IMR-90 (cell line): ENCODE data around the gene PCDHGA5. TPM values are rescaled to one million over a fixed set of nuclear protein-coding genes. Genes with fewer than 3 reads are reported as not detected.

Experiments used
- ATAC-seq: fragments of 200-7000 bp; cut with Tn5 transposase; 2 replicates; pipeline ENCODE4 v1.9.1; 2020; ENCODE audit warnings: low read depth, mild to moderate bottlenecking, moderate library complexity
- BruUV-seq: library from RNA; stranded (reverse); fragments of 400-500 nt; replicated peaks from 2 replicates; lab custom pipeline; 2021; lab: Mats Ljungman, UMichigan
- CTCF ChIA-PET: fragments of 300-600 bp; formaldehyde crosslinking; extraction: SDS; loops from one replicate; lab custom pipeline; 2021; ENCODE audit warnings: antibody characterized with exemption; lab: Yijun Ruan, JAX
- POLR2A ChIA-PET: fragments of 300-600 bp; sonication (Branson Sonifier 250); formaldehyde crosslinking; loops from one replicate; lab custom pipeline; 2022; ENCODE audit warnings: antibody characterized with exemption; ENCODE audit not compliant: unreplicated experiment; lab: Charles Lee
- DNase-seq: peaks from one replicate; pipeline ENCODE4 v3.0.0; 2013
- H2AFZ ChIP-seq: replicated peaks from 2 replicates; pipeline ENCODE3; 2013; ENCODE audit warnings: low read length, mild to moderate bottlenecking; ENCODE audit not compliant: poor library complexity
- H2AK5ac ChIP-seq: 2 replicates; pipeline ENCODE4 v1.6.1; 2013; ENCODE audit warnings: low read depth, low read length, inconsistent platforms
- H2AK9ac ChIP-seq: replicated peaks from 2 replicates; pipeline ENCODE3; 2013; ENCODE audit warnings: mild to moderate bottlenecking, low read depth, low read length, moderate library complexity; ENCODE audit not compliant: poor library complexity
- H2BK120ac ChIP-seq: 2 replicates; pipeline ENCODE4 v1.6.1; 2013; ENCODE audit warnings: low read depth, low read length, inconsistent platforms
- H2BK15ac ChIP-seq: 3 replicates; pipeline ENCODE4 v1.6.1; 2013; ENCODE audit warnings: low read depth, low read length, inconsistent platforms
- H2BK20ac ChIP-seq: 2 replicates; pipeline ENCODE4 v1.6.1; 2013; ENCODE audit warnings: low read depth, mild to moderate bottlenecking, inconsistent platforms, low read length, moderate library complexity
- H2BK5ac ChIP-seq: 2 replicates; pipeline ENCODE4 v1.6.1; 2013; ENCODE audit warnings: mild to moderate bottlenecking, low read depth, low read length, inconsistent platforms; ENCODE audit not compliant: poor library complexity, severe bottlenecking
- H3K14ac ChIP-seq: replicated peaks from 2 replicates; pipeline ENCODE4 v1.6.1; 2013; ENCODE audit warnings: low read depth, low read length, inconsistent platforms
- H3K18ac ChIP-seq: 2 replicates; pipeline ENCODE4 v1.6.1; 2013; ENCODE audit warnings: low read depth, low read length, control low read depth
- H3K23ac ChIP-seq: 2 replicates; pipeline ENCODE4 v1.6.1; 2013; ENCODE audit warnings: low read depth, low read length, inconsistent platforms
- H3K27ac ChIP-seq: 2 replicates; pipeline ENCODE4 v1.5.1; 2013; ENCODE audit warnings: mild to moderate bottlenecking, control low read depth, low read length; ENCODE audit not compliant: insufficient read depth
- H3K27me3 ChIP-seq: 2 replicates; pipeline ENCODE4 v1.6.1; 2013; ENCODE audit warnings: low read length; ENCODE audit not compliant: control insufficient read depth, insufficient read depth
- H3K36me3 ChIP-seq: 2 replicates; pipeline ENCODE4 v1.6.1; 2013; ENCODE audit warnings: low read length, mixed read lengths; ENCODE audit not compliant: control insufficient read depth, insufficient read depth
- H3K4ac ChIP-seq: 2 replicates; pipeline ENCODE4 v1.6.1; 2013; ENCODE audit warnings: low read depth, low read length, inconsistent platforms
- H3K4me1 ChIP-seq: 2 replicates; pipeline ENCODE4 v1.6.1; 2013; ENCODE audit warnings: low read length, mixed read lengths; ENCODE audit not compliant: control insufficient read depth, insufficient read depth
- H3K4me2 ChIP-seq: 2 replicates; pipeline ENCODE4 v1.6.1; 2013; ENCODE audit warnings: low read depth, mild to moderate bottlenecking, control low read depth, low read length, moderate library complexity
- H3K4me3 ChIP-seq: 2 replicates; pipeline ENCODE4 v1.5.1; 2013; ENCODE audit warnings: low read depth, mild to moderate bottlenecking, control low read depth, low read length, moderate library complexity; ENCODE audit not compliant: insufficient read depth
- H3K56ac ChIP-seq: 2 replicates; pipeline ENCODE4 v1.6.1; 2013; ENCODE audit warnings: low read length, inconsistent platforms; ENCODE audit not compliant: insufficient read depth; ENCODE audit errors: extremely low read depth
- H3K79me1 ChIP-seq, 2 experiments: 2 replicates each; pipeline ENCODE4 v1.6.1; 2013; ENCODE audit warnings: low read length in 2 of 2, inconsistent platforms in 1 of 2, low read depth in 1 of 2
- H3K9ac ChIP-seq: 2 replicates; pipeline ENCODE4 v1.6.1; 2013; ENCODE audit warnings: low read depth, low read length, control low read depth
- H3K9me1 ChIP-seq: 2 replicates; pipeline ENCODE4 v1.6.1; 2013; ENCODE audit warnings: low read length, inconsistent platforms; ENCODE audit not compliant: insufficient read depth
- H3K9me3 ChIP-seq: 2 replicates; pipeline ENCODE4 v1.6.1; 2013; ENCODE audit warnings: low read length; ENCODE audit not compliant: control insufficient read depth, insufficient read depth
- H4K20me1 ChIP-seq: 2 replicates; pipeline ENCODE4 v1.6.1; 2013; ENCODE audit warnings: low read length, inconsistent platforms; ENCODE audit not compliant: insufficient read depth
- H4K5ac ChIP-seq: 2 replicates; pipeline ENCODE4 v1.6.1; 2013; ENCODE audit warnings: mild to moderate bottlenecking, low read depth, low read length, control low read depth
- H4K8ac ChIP-seq, 2 experiments: 2 replicates each; pipeline ENCODE4 v1.6.1; 2013; ENCODE audit warnings: low read depth in 2 of 2, low read length in 2 of 2, control low read depth in 1 of 2, inconsistent platforms in 1 of 2
- H4K91ac ChIP-seq: 2 replicates; pipeline ENCODE4 v1.6.1; 2013; ENCODE audit warnings: low read depth, low read length, inconsistent platforms; ENCODE audit not compliant: insufficient read depth
- CTCF ChIP-seq: conservative IDR thresholded peaks from 2 replicates; pipeline ENCODE4 v1.5.1; 2012; ENCODE audit warnings: mild to moderate bottlenecking, low read depth, low read length, improper control_type of control experiment
- ELK1 ChIP-seq: fragments of 150-350 bp; IDR thresholded peaks from 2 replicates; pipeline ENCODE4 v1.6.1; 2016; ENCODE audit warnings: low read depth, mild to moderate bottlenecking, low read length, moderate library complexity, borderline replicate concordance
- MXI1 ChIP-seq: IDR thresholded peaks from 2 replicates; pipeline ENCODE4 v1.6.1; 2012; ENCODE audit warnings: low read depth, mild to moderate bottlenecking, low read length, moderate library complexity, borderline replicate concordance
- RAD21 ChIP-seq: IDR thresholded peaks from 2 replicates; pipeline ENCODE4 v1.6.1; 2012; ENCODE audit warnings: low read length, improper control_type of control experiment
- RFX5 ChIP-seq: IDR thresholded peaks from 2 replicates; pipeline ENCODE4 v1.8.0; 2012; ENCODE audit warnings: low read depth, mild to moderate bottlenecking, low read length, moderate library complexity
- WGBS, 2 experiments: methylation state at CpG; one replicate each; pipeline versions ENCODE4 v1.1.5 to v1.1.7; 2013; ENCODE audit warnings: missing lambda C conversion rate in 2 of 2; ENCODE audit not compliant: insufficient read length in 1 of 2; ENCODE audit errors: extremely low coverage in 2 of 2; 5-methylcytosine and 5-hydroxymethylcytosine counted together
- dilution Hi-C: fragments of 300-500 bp; cut with HindIII; formaldehyde crosslinking; loops from one replicate; pipeline ENCODE4 v1.14.3; 2018; ENCODE audit warnings: low sequenced_read_pairs; ENCODE audit not compliant: unreplicated experiment
- in situ Hi-C: fragments of 300-500 bp; cut with MboI; formaldehyde crosslinking; loops from 3 replicates; pipeline ENCODE4 v1.14.3; 2019; ENCODE audit warnings: low sequenced_read_pairs, inconsistent platforms, mixed read lengths
- intact Hi-C: fragments of 100-400 bp; cut with micrococcal nuclease; formaldehyde crosslinking; loops from 2 replicates; pipeline ENCODE4 v1.10.0; 2022
- polyA plus RNA-seq, 3 experiments: library from polyadenylated mRNA; depleted of rRNA; stranded (reverse); fragments of >200 nt; gene quantifications; 2 replicates each; pipeline ENCODE4 v1.2.3, GENCODE V29; 2012; ENCODE audit warnings: low replicate concordance in 1 of 3
- total RNA-seq: library from RNA; depleted of rRNA; stranded (reverse); fragments of >200 nt; gene quantifications from 2 replicates; pipeline ENCODE4 v1.2.3, GENCODE V29; 2012
- TF ChIP-seq, protein P1 (sequence below): fragments of 150-350 bp; IDR thresholded peaks from 2 replicates; pipeline ENCODE4 v1.6.1; 2017; ENCODE audit warnings: mild to moderate bottlenecking, antibody characterized with exemption, low read length, low read depth

The PCDHGA5 gene
- total and polyA plus RNA-seq, 2 of the 4 experiments (the other 2 are of a cell fraction), result 1.3 to 2.0 TPM

- no peak for TF ChIP-seq MXI1
Observed at GRCh38 chr5:141389153-141390042, 25.4 kb downstream of the PCDHGA5 start (continued).

GRCh38 chr5:141392429-141393198 lies 28.7 kb downstream of the PCDHGA5 start, which contains the start of gene PCDHGA8:
Gene PCDHGA8, plus strand, starts transcription at chr5:141392633. Its CDS starts 181 bp downstream, at chr5:141392814.
- H3K79me1 ChIP-seq, result peaks cover 7% of the 10 kb centered on the region in 2 experiments; a peak in 3 of 4 replicates
- no peak within 1 kb of the TSS for H3K14ac ChIP-seq
- H3K4me2 ChIP-seq, result no peak within 1 kb of the TSS; the same call in 1 of the 2 replicates
- H3K9me3 ChIP-seq, result peaks cover 51% of the 10 kb centered on the region
- H4K5ac ChIP-seq, result no peak within 1 kb of the TSS
- H3K4me3 ChIP-seq, result no peak within 1 kb of the TSS; the same call in 1 of the 2 replicates
- no peak for ATAC-seq
- WGBS, 2 experiments, result 33% methylated on average over 9 of the region's 38 CpGs; no CpG with 5 or more reads in 1 of the 2 experiments
- no peak within 1 kb of the TSS for H3K56ac ChIP-seq
- no peak within 1 kb of the TSS for H4K91ac ChIP-seq
- no peak within 1 kb of the TSS for H2BK5ac ChIP-seq
- no peak within 1 kb of the TSS for H3K4ac ChIP-seq
- ChIA-PET POLR2A (no interaction called here), CTCF (no interaction called here)
- no peak within 1 kb of the TSS for H3K18ac ChIP-seq
- DNase-seq, result peak; percentile 49
- H3K9ac ChIP-seq, result no peak within 1 kb of the TSS
- dilution Hi-C loops, result no loop called here
- H3K23ac ChIP-seq, result no peak within 1 kb of the TSS
- TF ChIP-seq CTCF (peak; percentile 40), RAD21 (peak; percentile 30; the same call in 1 of the 2 replicates), ELK1 (no peak), RFX5 (no peak)
- TF ChIP-seq, protein P1, sequence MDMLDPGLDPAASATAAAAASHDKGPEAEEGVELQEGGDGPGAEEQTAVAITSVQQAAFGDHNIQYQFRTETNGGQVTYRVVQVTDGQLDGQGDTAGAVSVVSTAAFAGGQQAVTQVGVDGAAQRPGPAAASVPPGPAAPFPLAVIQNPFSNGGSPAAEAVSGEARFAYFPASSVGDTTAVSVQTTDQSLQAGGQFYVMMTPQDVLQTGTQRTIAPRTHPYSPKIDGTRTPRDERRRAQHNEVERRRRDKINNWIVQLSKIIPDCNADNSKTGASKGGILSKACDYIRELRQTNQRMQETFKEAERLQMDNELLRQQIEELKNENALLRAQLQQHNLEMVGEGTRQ, result no peak
- H4K8ac ChIP-seq, result no peak within 1 kb of the TSS
- H2BK15ac ChIP-seq, result no peak within 1 kb of the TSS
- in situ Hi-C loops, result no loop called here
- H4K20me1 ChIP-seq, result no peaks in the 10 kb centered on the region
- H3K36me3 ChIP-seq, result peaks cover 24% of the 10 kb centered on the region
- no peaks in the 10 kb centered on the region for H3K27me3 ChIP-seq
- peak within 1 kb of the TSS; percentile 67 for H2AFZ ChIP-seq
- intact Hi-C loops, result no loop called here
- peaks cover 1% of the 10 kb centered on the region; the same call in 1 of the 2 replicates for H3K4me1 ChIP-seq
- H2AK9ac ChIP-seq, result peak within 1 kb of the TSS; percentile 28
- H3K27ac ChIP-seq, result no peak within 1 kb of the TSS
- H3K9me1 ChIP-seq, result no peaks in the 10 kb centered on the region
- BruUV-seq, result no TSS peak
- H2AK5ac ChIP-seq, result no peak within 1 kb of the TSS
- no peak within 1 kb of the TSS for H2BK20ac ChIP-seq
- no peak within 1 kb of the TSS for H2BK120ac ChIP-seq
